Ovary (tissue), 9 donors: ENCODE data around the gene LAMB1. TPM values are rescaled to one million over a fixed set of nuclear protein-coding genes. Genes with fewer than 3 reads are reported as not detected.
A peak's percentile ranks its signal among the peaks of the same experiment; 100 is the strongest.

Experiments
- DNase-seq, 5 donors: peaks; one replicate each; pipeline ENCODE4 v3.0.0-alpha.2; 2019 to 2020
- H3K27ac ChIP-seq, 2 donors: fragments of 200-600 bp; one replicate each; pipeline versions ENCODE4 v1.5.1 to v1.8.0; 2019 to 2022
- H3K27me3 ChIP-seq: fragments of 200-600 bp; one replicate; pipeline ENCODE4 v1.8.0; 2022
- H3K36me3 ChIP-seq: fragments of 200-600 bp; sonication (generic); one replicate; pipeline ENCODE4 v1.5.1; 2019
- H3K4me1 ChIP-seq: one replicate; pipeline ENCODE4 v1.8.1; 2013; ENCODE audit warnings: mild to moderate bottlenecking, moderate library complexity; ENCODE audit not compliant: insufficient read depth
- H3K4me3 ChIP-seq: fragments of 200-600 bp; sonication (generic); one replicate; pipeline ENCODE4 v1.5.1; 2017
- H3K9me3 ChIP-seq, 2 donors: fragments of 200-600 bp in 1 of 2; sonication (generic) in 1 of 2; one replicate each; pipeline versions ENCODE4 v1.5.1 to v1.8.1; 2013 to 2019; ENCODE audit warnings: mild to moderate bottlenecking in 1 of 2, moderate library complexity in 1 of 2
- EP300 ChIP-seq: sonication (generic); formaldehyde crosslinking; IDR thresholded peaks from one replicate; pipeline ENCODE4 v1.6.1; 2017; ENCODE audit warnings: antibody characterized with exemption
- POLR2A ChIP-seq: fragments of 450-650 bp; IDR thresholded peaks from one replicate; pipeline ENCODE4 v1.6.1; 2017; ENCODE audit warnings: antibody characterized with exemption, mild to moderate bottlenecking, moderate library complexity
- WGBS, 3 donors: extraction: QIAGEN DNeasy Blood & Tissue Kit in 1 of 3; methylation state at CpG; one replicate each; pipeline versions ENCODE4 v1.1.5 to v1.1.7; 2013 to 2017; 5-methylcytosine and 5-hydroxymethylcytosine counted together
- intact Hi-C, 4 donors: fragments of 100-400 bp; cut with DNase I; formaldehyde crosslinking; loops; one replicate each; pipeline versions ENCODE4 v1.11.0 to v1.15.1; 2022 to 2023
- polyA plus RNA-seq, 2 donors: library from polyadenylated mRNA; stranded (reverse); fragments of 200-250 nt in 1 of 2; fragments of 350-450 nt in 1 of 2; fragmentation: Illumina TruSeq in 1 of 2; extraction: RNeasy Lipid Tissue Mini Kit (QIAGEN cat#74804) in 1 of 2; gene quantifications; one replicate each; pipeline ENCODE4 v1.2.3, GENCODE V29; 2013 to 2014
- small RNA-seq: library from RNA; depleted of rRNA; stranded (forward); fragments of <200 nt; gene quantifications from one replicate; pipeline ENCODE3, GENCODE V24; 2016
- total RNA-seq, 7 donors: library from RNA; depleted of rRNA in 2 of 7; stranded (reverse); fragments of >200 nt in 2 of 7; fragmentation: NEBNext Ultra II Directional in 3 of 7; extraction: Animal tissue kit (Norgen Biotek cat#: 25700) in 3 of 7; gene quantifications; one replicate each; pipeline versions ENCODE4 v1.1.0 to v1.2.4, GENCODE V29; 2016 to 2023
- TF ChIP-seq, protein P1 (sequence below), 3 donors: fragments of 450-650 bp in 2 of 3; fragments of 200-600 bp in 1 of 3; IDR thresholded peaks; one replicate each; pipeline versions ENCODE4 v1.5.1 to v1.8.0; 2016 to 2022; ENCODE audit warnings: antibody characterized with exemption in 3 of 3, mild to moderate bottlenecking in 1 of 3
- donor health status: DM: no; HTN: no; CAD: no; lungs with moderate emphysema.
- donor health status: DM: no; HTN: no; CAD: no.
- donor health status: Bipolar disorder and iron deficiency.
- donor health status: DM: yes; HTN: yes; CAD: no.
- donor health status: DM: no; HTN: no; CAD: no.
- donor health status: DM: yes; HTN: yes; CAD: no.

The LAMB1 gene
- total and polyA plus RNA-seq, 9 donors, result 10.2 to 151 (median 65.0) TPM

DNA sequence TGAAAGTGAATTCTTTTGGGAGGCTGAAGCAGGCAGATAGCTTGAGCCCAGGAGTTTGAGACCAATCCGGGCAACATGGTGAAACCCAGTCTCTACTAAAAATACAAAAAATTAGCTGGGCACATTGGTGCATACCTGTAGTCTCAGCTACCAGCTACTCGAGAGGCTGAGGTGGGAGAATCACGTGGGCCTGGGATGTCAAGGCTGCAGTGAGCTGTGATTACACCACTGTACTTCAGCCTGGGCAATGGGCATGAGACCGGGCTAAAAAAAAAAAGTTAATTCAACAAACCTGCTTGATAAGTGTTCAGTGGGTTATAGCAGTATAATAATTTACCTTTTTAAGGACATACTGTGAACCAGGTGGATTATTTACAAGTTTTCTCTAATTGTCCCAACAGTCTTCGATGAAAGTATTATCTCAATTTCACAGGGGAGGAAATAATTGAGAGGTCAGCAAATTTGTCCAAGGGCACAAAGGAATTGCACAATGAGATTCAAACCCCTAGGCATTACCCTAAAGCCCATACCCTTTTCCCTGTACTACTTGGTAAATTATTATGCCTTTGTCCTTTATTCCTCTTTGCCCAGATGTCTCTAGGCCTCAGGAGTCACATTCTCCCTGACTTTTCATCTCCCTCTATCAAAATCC lies 125.1 kb downstream of the LAMB1 start:
- WGBS, 3 donors, result 66 to 74% (median 73%) methylated on average over 5 of the region's 5 CpGs
- H3K27ac ChIP-seq, result no peak overlapping the region
- H3K4me3 ChIP-seq, result no peak overlapping the region
- no peaks in the 10 kb centered on the region for H3K9me3 ChIP-seq
- no peak for TF ChIP-seq POLR2A
- TF ChIP-seq EP300, result no peak
- no peaks in the 10 kb centered on the region for H3K27me3 ChIP-seq
- DNase-seq, result no peak
- no peaks in the 10 kb centered on the region for H3K36me3 ChIP-seq
- no peaks in the 10 kb centered on the region for H3K4me1 ChIP-seq
- intact Hi-C loops, result loop anchor here in 3 of 4 donors (2.0 to 10.0 kb wide), 3 partner anchors 267 to 416 kb away; no protein-coding TSS in a partner anchor

GRCh38 chr7:107876916-107877315 lies 126.0 kb downstream of the LAMB1 start:
- TF ChIP-seq POLR2A (no peak), EP300 (no peak)
- TF ChIP-seq, protein P1, sequence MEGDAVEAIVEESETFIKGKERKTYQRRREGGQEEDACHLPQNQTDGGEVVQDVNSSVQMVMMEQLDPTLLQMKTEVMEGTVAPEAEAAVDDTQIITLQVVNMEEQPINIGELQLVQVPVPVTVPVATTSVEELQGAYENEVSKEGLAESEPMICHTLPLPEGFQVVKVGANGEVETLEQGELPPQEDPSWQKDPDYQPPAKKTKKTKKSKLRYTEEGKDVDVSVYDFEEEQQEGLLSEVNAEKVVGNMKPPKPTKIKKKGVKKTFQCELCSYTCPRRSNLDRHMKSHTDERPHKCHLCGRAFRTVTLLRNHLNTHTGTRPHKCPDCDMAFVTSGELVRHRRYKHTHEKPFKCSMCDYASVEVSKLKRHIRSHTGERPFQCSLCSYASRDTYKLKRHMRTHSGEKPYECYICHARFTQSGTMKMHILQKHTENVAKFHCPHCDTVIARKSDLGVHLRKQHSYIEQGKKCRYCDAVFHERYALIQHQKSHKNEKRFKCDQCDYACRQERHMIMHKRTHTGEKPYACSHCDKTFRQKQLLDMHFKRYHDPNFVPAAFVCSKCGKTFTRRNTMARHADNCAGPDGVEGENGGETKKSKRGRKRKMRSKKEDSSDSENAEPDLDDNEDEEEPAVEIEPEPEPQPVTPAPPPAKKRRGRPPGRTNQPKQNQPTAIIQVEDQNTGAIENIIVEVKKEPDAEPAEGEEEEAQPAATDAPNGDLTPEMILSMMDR (IDR thresholded peaks at IDR 0.05), result no peak

GRCh38 chr7:107874605-107875446 lies 128.1 kb downstream of the LAMB1 start:
- DNase-seq, result peak in 2 of 5 donors; percentile 36 to 57
- Histone ChIP-seq H3K4me1 (no peaks in the 10 kb centered on the region), H3K4me3 (no peak overlapping the region), H3K27ac (no peak overlapping the region), H3K36me3 (no peaks in the 10 kb centered on the region), H3K27me3 (no peaks in the 10 kb centered on the region), H3K9me3 (no peaks in the 10 kb centered on the region)
- TF ChIP-seq, protein P1 (IDR thresholded peaks at IDR 0.05), result peak; percentile 39 to 83 (median 76)
- no peak for TF ChIP-seq EP300
- intact Hi-C loops, result loop anchor here in 3 of 4 donors (5.0 to 10.0 kb wide), 4 partner anchors 118 to 413 kb away; partner anchors contain the start of gene CBLL1 (in 1 of the 3)
- 14 to 20% (median 14%) methylated on average over 6 of the region's 6 CpGs for WGBS, 3 donors

More at GRCh38 chr7:107876916-107877315, 126.0 kb downstream of the LAMB1 start:
- DNase-seq, result no peak
- Histone ChIP-seq H3K27me3 (no peaks in the 10 kb centered on the region), H3K9me3 (no peaks in the 10 kb centered on the region), H3K4me3 (no peak overlapping the region), H3K27ac (no peak overlapping the region), H3K4me1 (no peaks in the 10 kb centered on the region), H3K36me3 (no peaks in the 10 kb centered on the region)
- intact Hi-C loops, result loop anchor here in 2 of 4 donors (5.0 to 10.0 kb wide), 2 partner anchors 268 to 415 kb away; no protein-coding TSS in a partner anchor
- 41 to 53% (median 41%) methylated on average over 2 of the region's 2 CpGs for WGBS, 3 donors

- no peak for TF ChIP-seq POLR2A
- TF ChIP-seq, protein P1 (IDR thresholded peaks at IDR 0.05), result no peak
- no peak for TF ChIP-seq EP300
- no peaks in the 10 kb centered on the region for H3K36me3 ChIP-seq
- H3K27ac ChIP-seq, result no peak overlapping the region
- intact Hi-C loops, result loop anchor here in 3 of 4 donors (5.0 to 10.0 kb wide), 3 partner anchors 117 to 271 kb away; partner anchors contain the start of gene CBLL1 (in 1 of the 3)
- H3K9me3 ChIP-seq, result no peaks in the 10 kb centered on the region
- H3K27me3 ChIP-seq, result no peaks in the 10 kb centered on the region
- H3K4me3 ChIP-seq, result no peak overlapping the region
- WGBS, 3 donors, result 72 to 77% (median 73%) methylated on average over 2 of the region's 2 CpGs
- H3K4me1 ChIP-seq, result no peaks in the 10 kb centered on the region
- no peak for DNase-seq
Observed at GRCh38 chr7:107874111-107874510, 128.8 kb downstream of the LAMB1 start.

Small RNA genes within 50 kb of the gene (small RNA-seq; reads per million reads assigned to genes)
- gene RF00012, result not detected

Other genes with a start within 250 kb of the LAMB1 start
- gene SLC26A3, start 199.9 kb downstream of the LAMB1 start, total RNA-seq, result 1 to 10 TPM in 1 of 7 donors, under 1 TPM in 3, not detected in 3; 0.30 to 1.9 (median 0.61) TPM
- under 1 TPM; 0.06 to 0.07 TPM for gene SLC26A3, start 199.9 kb downstream of the LAMB1 start, polyA plus RNA-seq
- gene DLD, start 112.0 kb downstream of the LAMB1 start, total RNA-seq, result 10 to 100 TPM; 35.4 to 72.1 (median 49.7) TPM
- 10 to 100 TPM; 41.1 to 92.9 TPM for gene DLD, start 112.0 kb downstream of the LAMB1 start, polyA plus RNA-seq
- gene LAMB4, start 127.2 kb upstream of the LAMB1 start, total RNA-seq, result not detected
- gene LAMB4, start 127.2 kb upstream of the LAMB1 start, polyA plus RNA-seq, result under 1 TPM; 0.10 to 0.17 TPM